ENCODE results near the gene PBXIP1. TPM values are rescaled to one million over a fixed set of nuclear protein-coding genes. Genes with fewer than 3 reads are reported as not detected.
"Not testable (repeated sequence)": the region's sequence is repeated elsewhere in the genome, so short reads cannot be mapped to it uniquely, and the experiment has no call there.

The PBXIP1 gene
- total RNA-seq, 1 experiment from 2014 or later: 11.3 TPM

GRCh38 chr1:154908937-154909336, 47.0 kb downstream of the PBXIP1 start:
- ChIA-PET POLR2A (interaction anchor here (1.4 to 2.7 kb wide), 2 partner anchors 23 to 28 kb away, joined by 3 to 14 read pairs; partner anchors contain the start of gene PMVK), CTCF (interaction anchor here (1.3 to 1.9 kb wide), 6 partner anchors 28 to 349 kb away, joined by 3 to 8 read pairs (median 6); partner anchors contain the start of gene PMVK)
- Mint-ChIP-seq H3K27ac (ENCODE audit: low read depth, unreplicated experiment) (no peak overlapping the region), H3K36me3 (ENCODE audit: insufficient read depth, unreplicated experiment) (peaks cover 5% of the 10 kb centered on the region), H3K27me3 (ENCODE audit: insufficient read depth, unreplicated experiment) (no peaks in the 10 kb centered on the region), H3K9me3 (ENCODE audit: unreplicated experiment) (peaks cover 13% of the 10 kb centered on the region), H3K4me3 (ENCODE audit: unreplicated experiment) (no peak overlapping the region), H3K4me1 (ENCODE audit: insufficient read depth, unreplicated experiment) (no peaks in the 10 kb centered on the region)
- BruUV-seq (replicated peaks): no TSS peak
- intact Hi-C loops (cut with micrococcal nuclease): no loop called here
- DNase-seq (ENCODE audit: unreplicated experiment): no peak
- TF ChIP-seq CTCF (IDR thresholded peaks at IDR 0.05; ENCODE audit: unreplicated experiment): no peak

GRCh38 chr1:154908129-154908528, 47.8 kb downstream of the PBXIP1 start:
- peak overlapping the region; percentile 41 for H3K27ac Mint-ChIP-seq (ENCODE audit: low read depth, unreplicated experiment)
- H3K4me3 Mint-ChIP-seq (ENCODE audit: unreplicated experiment); H3K36me3 Mint-ChIP-seq (ENCODE audit: insufficient read depth, unreplicated experiment); H3K4me1 Mint-ChIP-seq (ENCODE audit: insufficient read depth, unreplicated experiment); BruUV-seq (replicated peaks); H3K27me3 Mint-ChIP-seq (ENCODE audit: insufficient read depth, unreplicated experiment); intact Hi-C loops (cut with micrococcal nuclease): not testable (repeated sequence)
- CTCF ChIA-PET: interaction anchor here (1.4 to 1.9 kb wide), 5 partner anchors 29 to 348 kb away, joined by 3 to 8 read pairs (median 7); partner anchors contain the start of gene PMVK
- peak; percentile 32 for DNase-seq (ENCODE audit: unreplicated experiment)
- POLR2A ChIA-PET: interaction anchor here (0.8 to 2.7 kb wide), 2 partner anchors 28 to 131 kb away, joined by 3 to 14 read pairs; partner anchors contain the start of gene PMVK
- peaks cover 13% of the 10 kb centered on the region for H3K9me3 Mint-ChIP-seq (ENCODE audit: unreplicated experiment)

GRCh38 chr1:154906621-154907081, 49.2 kb downstream of the PBXIP1 start:
- POLR2A ChIA-PET: interaction anchor here (0.6 to 0.9 kb wide), 2 partner anchors 37 to 264 kb away, joined by 3 read pairs; no protein-coding TSS in a partner anchor
- H3K27ac Mint-ChIP-seq (ENCODE audit: low read depth, unreplicated experiment): no peak overlapping the region
- peaks cover 3% of the 10 kb centered on the region for H3K36me3 Mint-ChIP-seq (ENCODE audit: insufficient read depth, unreplicated experiment)
- no peaks in the 10 kb centered on the region for H3K27me3 Mint-ChIP-seq (ENCODE audit: insufficient read depth, unreplicated experiment)
- no TSS peak for BruUV-seq (replicated peaks)
- intact Hi-C loops (cut with micrococcal nuclease): loop anchor here (1.0 kb wide), 2 partner anchors 93 to 178 kb away; no protein-coding TSS in a partner anchor
- H3K9me3 Mint-ChIP-seq (ENCODE audit: unreplicated experiment): peaks cover 13% of the 10 kb centered on the region
- no peak overlapping the region for H3K4me3 Mint-ChIP-seq (ENCODE audit: unreplicated experiment)
- DNase-seq (ENCODE audit: unreplicated experiment): peak; percentile 57
- H3K4me1 Mint-ChIP-seq (ENCODE audit: insufficient read depth, unreplicated experiment): no peaks in the 10 kb centered on the region
- TF ChIP-seq CTCF (IDR thresholded peaks at IDR 0.05; ENCODE audit: unreplicated experiment): peak; percentile 45
- CTCF ChIA-PET: interaction anchor here (0.5 to 2.5 kb wide), 12 partner anchors 10 to 571 kb away, joined by 3 to 14 read pairs (median 3); partner anchors contain the start of gene SHC1

GRCh38 chr1:154902938-154903566, 52.8 kb downstream of the PBXIP1 start:
- peaks cover 17% of the 10 kb centered on the region for H3K27me3 Mint-ChIP-seq (ENCODE audit: insufficient read depth, unreplicated experiment)
- ChIA-PET POLR2A (interaction anchor here (0.5 to 1.5 kb wide), 3 partner anchors 17 to 159 kb away, joined by 3 read pairs; no protein-coding TSS in a partner anchor), CTCF (interaction anchor here (0.6 kb wide), 1 partner anchor 314 kb away, joined by 3 read pairs; no protein-coding TSS in a partner anchor)
- H3K4me3 Mint-ChIP-seq (ENCODE audit: unreplicated experiment): no peak overlapping the region
- no peak overlapping the region for H3K27ac Mint-ChIP-seq (ENCODE audit: low read depth, unreplicated experiment)
- no peaks in the 10 kb centered on the region for H3K4me1 Mint-ChIP-seq (ENCODE audit: insufficient read depth, unreplicated experiment)
- DNase-seq (ENCODE audit: unreplicated experiment): no peak
- intact Hi-C loops (cut with micrococcal nuclease): no loop called here
- BruUV-seq (replicated peaks): no TSS peak
- H3K9me3 Mint-ChIP-seq (ENCODE audit: unreplicated experiment): no peaks in the 10 kb centered on the region
- no peaks in the 10 kb centered on the region for H3K36me3 Mint-ChIP-seq (ENCODE audit: insufficient read depth, unreplicated experiment)
- TF ChIP-seq CTCF (IDR thresholded peaks at IDR 0.05; ENCODE audit: unreplicated experiment): no peak
